Neuronal stem cell (in vitro differentiated cells): ENCODE data around the gene CEMIP.

Experiments
- DNase-seq: peaks from one replicate; pipeline ENCODE4 v3.0.0-alpha.2; 2013; ENCODE audit warnings: low spot score
- H2AFZ ChIP-seq: one replicate; pipeline ENCODE4 v1.6.1; 2013; ENCODE audit warnings: mild to moderate bottlenecking, low read length, inconsistent platforms
- H2AK5ac ChIP-seq: 2 replicates; pipeline ENCODE4 v1.6.1; 2013; ENCODE audit warnings: low read depth, mild to moderate bottlenecking, inconsistent platforms, low read length, moderate library complexity, mixed read lengths
- H2BK120ac ChIP-seq: 2 replicates; pipeline ENCODE4 v1.6.1; 2013; ENCODE audit warnings: low read depth, mild to moderate bottlenecking, inconsistent platforms, low read length, moderate library complexity, mixed read lengths
- H2BK12ac ChIP-seq: one replicate; pipeline ENCODE4 v1.6.1; 2013; ENCODE audit warnings: low read length, inconsistent platforms
- H2BK15ac ChIP-seq: 2 replicates; pipeline ENCODE4 v1.6.1; 2013; ENCODE audit warnings: mild to moderate bottlenecking, low read length, inconsistent platforms, mixed read lengths
- H2BK5ac ChIP-seq: one replicate; pipeline ENCODE4 v1.6.1; 2013; ENCODE audit warnings: inconsistent platforms, mild to moderate bottlenecking, low read length, moderate library complexity
- H3K14ac ChIP-seq: one replicate; pipeline ENCODE4 v1.6.1; 2013; ENCODE audit warnings: low read length, inconsistent platforms
- H3K18ac ChIP-seq: 2 replicates; pipeline ENCODE4 v1.6.1; 2013; ENCODE audit warnings: low read length, inconsistent platforms
- H3K23ac ChIP-seq: 2 replicates; pipeline ENCODE4 v1.6.1; 2013; ENCODE audit warnings: low read depth, mild to moderate bottlenecking, mixed read lengths, low read length, inconsistent platforms; ENCODE audit not compliant: poor library complexity
- H3K27ac ChIP-seq: replicated peaks from 3 replicates; pipeline ENCODE4 v1.5.1; 2013; ENCODE audit warnings: low read length, inconsistent platforms
- H3K27me3 ChIP-seq, 3 experiments: 2 replicates each; pipeline ENCODE4 v1.6.1; 2013; ENCODE audit warnings: low read length in 3 of 3, mild to moderate bottlenecking in 2 of 3, inconsistent platforms in 1 of 3, low read depth in 1 of 3, mixed read lengths in 1 of 3, moderate library complexity in 1 of 3; ENCODE audit not compliant: control insufficient read depth in 3 of 3, insufficient read depth in 3 of 3
- H3K36me3 ChIP-seq, 2 donors: replicated peaks in 1 of 2; 2 replicates each; pipeline ENCODE4 v1.6.1; 2013; ENCODE audit warnings: low read length in 2 of 2; ENCODE audit not compliant: control insufficient read depth in 2 of 2, insufficient read depth in 2 of 2
- H3K4ac ChIP-seq: 2 replicates; pipeline ENCODE4 v1.6.1; 2013; ENCODE audit warnings: inconsistent platforms, mild to moderate bottlenecking, low read length, moderate library complexity
- H3K4me1 ChIP-seq, 2 donors: 1 replicate in 1 of 2; 2 replicates in 1 of 2; pipeline ENCODE4 v1.6.1; 2013; ENCODE audit warnings: low read length in 2 of 2, low read depth in 1 of 2; ENCODE audit not compliant: control insufficient read depth in 2 of 2, insufficient read depth in 1 of 2
- H3K4me2 ChIP-seq: one replicate; pipeline ENCODE4 v1.6.1; 2013; ENCODE audit warnings: mild to moderate bottlenecking, low read length, inconsistent platforms; ENCODE audit not compliant: insufficient read depth, poor library complexity, severe bottlenecking
- H3K4me3 ChIP-seq, 2 donors: 2 replicates each; pipeline ENCODE4 v1.5.1; 2013; ENCODE audit warnings: low read length in 2 of 2, mild to moderate bottlenecking in 2 of 2, inconsistent platforms in 1 of 2, moderate library complexity in 1 of 2
- H3K79me1 ChIP-seq: one replicate; pipeline ENCODE4 v1.6.1; 2013; ENCODE audit warnings: low read depth, mild to moderate bottlenecking, inconsistent platforms, low read length, moderate library complexity
- H3K9ac ChIP-seq: one replicate; pipeline ENCODE4 v1.6.1; 2013; ENCODE audit warnings: mild to moderate bottlenecking, low read depth, low read length, inconsistent platforms; ENCODE audit not compliant: poor library complexity
- H3K9me3 ChIP-seq, 2 donors: replicated peaks in 1 of 2; 2 replicates each; pipeline versions ENCODE3 to v1.6.1; 2013; ENCODE audit warnings: low read length in 2 of 2, mild to moderate bottlenecking in 2 of 2, inconsistent platforms in 1 of 2, low read depth in 1 of 2, mixed read lengths in 1 of 2, moderate library complexity in 1 of 2; ENCODE audit not compliant: control insufficient read depth in 2 of 2, insufficient read depth in 1 of 2
- H4K8ac ChIP-seq: one replicate; pipeline ENCODE4 v1.6.1; 2013; ENCODE audit warnings: low read depth, mild to moderate bottlenecking, inconsistent platforms, low read length, moderate library complexity
- H4K91ac ChIP-seq: one replicate; pipeline ENCODE4 v1.6.1; 2013; ENCODE audit warnings: low read length, low read depth, mild to moderate bottlenecking, inconsistent platforms; ENCODE audit not compliant: poor library complexity
- WGBS, 2 donors: extraction: QIAGEN DNeasy Blood & Tissue Kit; methylation state at CpG; one replicate each; pipeline ENCODE4 v1.1.7; 2013; ENCODE audit warnings: missing lambda C conversion rate in 2 of 2, mixed read lengths in 1 of 2; ENCODE audit not compliant: insufficient read length in 2 of 2, insufficient replicate concordance in 1 of 2; ENCODE audit errors: extremely low coverage in 2 of 2; 5-methylcytosine and 5-hydroxymethylcytosine counted together

Gene CEMIP

GRCh38 chr15:80846031-80846815 lies 67.1 kb downstream of the CEMIP start:
- H3K4ac ChIP-seq: no peak overlapping the region
- H3K9ac ChIP-seq: no peak overlapping the region
- no peak overlapping the region for H2AFZ ChIP-seq
- H2BK15ac ChIP-seq: no peak overlapping the region
- H3K4me3 ChIP-seq: no peak overlapping the region
- H2BK5ac ChIP-seq: no peak overlapping the region
- H2BK12ac ChIP-seq: no peak overlapping the region
- no CpG with 5 or more reads among the region's 11 CpGs for WGBS, 2 donors
- DNase-seq: no peak
- H3K27me3 ChIP-seq: peaks cover 0 to 17% (median 0%) of the 10 kb centered on the region in 3 experiments
- no peak overlapping the region for H2AK5ac ChIP-seq
- H2BK120ac ChIP-seq: no peak overlapping the region
- H3K27ac ChIP-seq: no peak overlapping the region
- no peak overlapping the region for H3K18ac ChIP-seq
- H3K9me3 ChIP-seq: no peaks in the 10 kb centered on the region
- H3K4me2 ChIP-seq: no peak overlapping the region
- no peaks in the 10 kb centered on the region for H3K79me1 ChIP-seq
- H3K4me1 ChIP-seq: peaks cover 0 to 6% of the 10 kb centered on the region in 2 donors
- no peak overlapping the region for H3K23ac ChIP-seq
- peak overlapping the region; percentile 95 for H3K14ac ChIP-seq
- H4K8ac ChIP-seq: no peak overlapping the region
- H3K36me3 ChIP-seq: no peaks in the 10 kb centered on the region
- no peak overlapping the region for H4K91ac ChIP-seq

- no peak overlapping the region for H3K18ac ChIP-seq
- H2BK12ac ChIP-seq: no peak overlapping the region
- no peak overlapping the region for H3K4me2 ChIP-seq
- H2AK5ac ChIP-seq: no peak overlapping the region
- no peak overlapping the region for H2BK15ac ChIP-seq
- H3K4me3 ChIP-seq: no peak overlapping the region
- no peak overlapping the region for H3K23ac ChIP-seq
- no peak overlapping the region for H3K9ac ChIP-seq
- H3K4ac ChIP-seq: no peak overlapping the region
- H2BK5ac ChIP-seq: no peak overlapping the region
- no peaks in the 10 kb centered on the region for H3K79me1 ChIP-seq
- H3K36me3 ChIP-seq: no peaks in the 10 kb centered on the region
- H2BK120ac ChIP-seq: no peak overlapping the region
- no peak overlapping the region for H4K91ac ChIP-seq
- H3K4me1 ChIP-seq: peaks cover 0 to 9% of the 10 kb centered on the region in 2 donors
- no peak for DNase-seq
- no peak overlapping the region for H4K8ac ChIP-seq
- no peaks in the 10 kb centered on the region for H3K9me3 ChIP-seq
- peaks cover 0 to 29% (median 0%) of the 10 kb centered on the region in 3 experiments for H3K27me3 ChIP-seq
- no peak overlapping the region for H3K27ac ChIP-seq
- WGBS, 2 donors: no CpG with 5 or more reads among the region's 8 CpGs
- no peak overlapping the region for H2AFZ ChIP-seq
- no peak overlapping the region for H3K14ac ChIP-seq
Observed at GRCh38 chr15:80849308-80849707, 70.1 kb downstream of the CEMIP start.

- no peak overlapping the region for H3K23ac ChIP-seq
- DNase-seq: no peak
- no peak overlapping the region for H3K9ac ChIP-seq
- no peak overlapping the region for H3K4me3 ChIP-seq
- H2AFZ ChIP-seq: no peak overlapping the region
- no peak overlapping the region for H2AK5ac ChIP-seq
- no peaks in the 10 kb centered on the region for H3K79me1 ChIP-seq
- H3K14ac ChIP-seq: no peak overlapping the region
- no peak overlapping the region for H3K27ac ChIP-seq
- no peaks in the 10 kb centered on the region for H3K9me3 ChIP-seq
- H2BK12ac ChIP-seq: no peak overlapping the region
- H3K27me3 ChIP-seq: peaks cover 0 to 29% (median 0%) of the 10 kb centered on the region in 3 experiments
- H2BK120ac ChIP-seq: no peak overlapping the region
- H3K4me2 ChIP-seq: no peak overlapping the region
- H4K8ac ChIP-seq: no peak overlapping the region
- no peak overlapping the region for H2BK5ac ChIP-seq
- no peak overlapping the region for H2BK15ac ChIP-seq
- H4K91ac ChIP-seq: no peak overlapping the region
- H3K18ac ChIP-seq: no peak overlapping the region
- no peaks in the 10 kb centered on the region for H3K36me3 ChIP-seq
- H3K4ac ChIP-seq: no peak overlapping the region
- no CpG with 5 or more reads among the region's 6 CpGs for WGBS, 2 donors
- peaks cover 0 to 8% of the 10 kb centered on the region in 2 donors for H3K4me1 ChIP-seq
Observed at GRCh38 chr15:80850941-80851451, 71.8 kb downstream of the CEMIP start.

DNA sequence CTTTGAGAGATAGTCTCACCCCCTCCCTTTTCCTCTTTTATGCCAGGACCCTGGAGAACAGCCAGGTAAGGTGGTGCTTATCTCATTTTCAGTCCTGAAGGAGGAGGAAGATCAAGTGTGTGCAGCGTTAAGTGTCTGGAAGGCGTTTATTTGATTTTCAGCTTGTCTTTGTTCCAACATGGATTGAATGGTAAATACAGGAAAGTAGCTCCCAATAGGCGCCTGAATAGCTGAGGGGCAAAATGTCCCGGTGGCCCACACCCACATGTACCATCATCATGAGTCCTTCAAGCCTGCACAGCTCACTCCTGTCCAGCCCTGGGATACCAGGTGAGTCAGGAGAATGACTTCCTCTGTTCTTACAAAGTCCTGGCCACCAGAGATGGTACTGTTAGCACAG lies 73.5 kb downstream of the CEMIP start:
- DNase-seq: no peak
- Histone ChIP-seq H3K9ac (no peak overlapping the region), H3K4me1 (peaks cover 0 to 12% of the 10 kb centered on the region in 2 donors), H3K9me3 (no peaks in the 10 kb centered on the region), H3K4me2 (no peak overlapping the region), H3K4ac (no peak overlapping the region), H2BK120ac (no peak overlapping the region), H3K23ac (no peak overlapping the region), H2BK15ac (no peak overlapping the region), H3K14ac (no peak overlapping the region), H3K4me3 (no peak overlapping the region), H2BK5ac (no peak overlapping the region), H4K8ac (no peak overlapping the region), H3K36me3 (no peaks in the 10 kb centered on the region), H3K27ac (no peak overlapping the region), H3K79me1 (no peaks in the 10 kb centered on the region), H3K27me3 (peaks cover 0 to 23% (median 0%) of the 10 kb centered on the region in 3 experiments), H3K18ac (no peak overlapping the region), H2AK5ac (no peak overlapping the region), H2AFZ (no peak overlapping the region), H2BK12ac (no peak overlapping the region), H4K91ac (no peak overlapping the region)
- WGBS, 2 donors: no CpG with 5 or more reads among the region's 4 CpGs
